ENCODE data around the gene MOV10.

- TF ChIP-seq CTCF (IDR thresholded peaks at IDR 0.05): no peak
- no peak for TF ChIP-seq POLR2AphosphoS5 (IDR thresholded peaks at IDR 0.05)
These were observed 1.6 kb upstream of the MOV10 start for GRCh38 chr1:112672842-112673241.
